ENCODE measurements around the gene FBXO17.

Gene FBXO17

GRCh38 chr19:38894968-38895367 is 80.6 kb downstream of the FBXO17 start:
- no peaks in the 10 kb centered on the region for H3K4me1 ChIP-seq (ENCODE audit: control insufficient read depth, low read depth, low read length)
- no peak overlapping the region for H2BK15ac ChIP-seq (replicated peaks; ENCODE audit: low read depth)
- DNase-seq: no peak
- no CpG with 5 or more reads among the region's 9 CpGs for WGBS (ENCODE audit: extremely low coverage, insufficient coverage, low lambda C conversion rate)
- H3K27ac ChIP-seq (ENCODE audit: low read depth, low read length): no peak overlapping the region
- no peak overlapping the region for H3K23ac ChIP-seq (ENCODE audit: low read length)
- H4K5ac ChIP-seq (ENCODE audit: low read length): no peak overlapping the region
- no peak overlapping the region for H3K4ac ChIP-seq (ENCODE audit: low read depth, low read length)
- no peak overlapping the region for H3K18ac ChIP-seq (ENCODE audit: low read length)
- no peak overlapping the region for H4K8ac ChIP-seq (ENCODE audit: low read depth, low read length)
- H2BK120ac ChIP-seq (ENCODE audit: low read depth, low read length): no peak overlapping the region
- H3K79me1 ChIP-seq (ENCODE audit: low read length): no peaks in the 10 kb centered on the region
- no peak overlapping the region for H3K56ac ChIP-seq (ENCODE audit: low read length)
- no peak overlapping the region for H2BK5ac ChIP-seq (ENCODE audit: low read length)
- no peaks in the 10 kb centered on the region for H3K36me3 ChIP-seq (ENCODE audit: control insufficient read depth, insufficient read depth, low read length)
- no peak overlapping the region for H3K4me2 ChIP-seq (ENCODE audit: low read length)
- H3K27me3 ChIP-seq (ENCODE audit: insufficient read depth, low read length, poor library complexity): no peaks in the 10 kb centered on the region
- no peak overlapping the region for H3K9ac ChIP-seq (ENCODE audit: low read length)
- H3K79me2 ChIP-seq (ENCODE audit: control insufficient read depth, insufficient read depth, low read length): no peaks in the 10 kb centered on the region
- H3K4me3 ChIP-seq (ENCODE audit: low read length): no peak overlapping the region
- no peak overlapping the region for H2AK5ac ChIP-seq (ENCODE audit: low read length)

GRCh38 chr19:38893341-38893771 is 82.2 kb downstream of the FBXO17 start:
- no CpG with 5 or more reads among the region's 14 CpGs for WGBS (ENCODE audit: extremely low coverage, insufficient coverage, low lambda C conversion rate)

GRCh38 chr19:38892841-38893240 is 82.7 kb downstream of the FBXO17 start:
- no peak overlapping the region for H2BK120ac ChIP-seq (ENCODE audit: low read depth, low read length)
- H3K4me1 ChIP-seq (ENCODE audit: control insufficient read depth, low read depth, low read length): no peaks in the 10 kb centered on the region
- no peaks in the 10 kb centered on the region for H3K27me3 ChIP-seq (ENCODE audit: insufficient read depth, low read length, poor library complexity)
- WGBS (ENCODE audit: extremely low coverage, insufficient coverage, low lambda C conversion rate): no CpG with 5 or more reads among the region's 5 CpGs
- H3K79me1 ChIP-seq (ENCODE audit: low read length): no peaks in the 10 kb centered on the region
- H2BK15ac ChIP-seq (replicated peaks; ENCODE audit: low read depth): no peak overlapping the region
- H3K4ac ChIP-seq (ENCODE audit: low read depth, low read length): no peak overlapping the region
- no peak overlapping the region for H3K23ac ChIP-seq (ENCODE audit: low read length)
- no peak overlapping the region for H3K27ac ChIP-seq (ENCODE audit: low read depth, low read length)
- DNase-seq: no peak
- H3K9ac ChIP-seq (ENCODE audit: low read length): no peak overlapping the region
- no peak overlapping the region for H3K4me3 ChIP-seq (ENCODE audit: low read length)
- H2AK5ac ChIP-seq (ENCODE audit: low read length): no peak overlapping the region
- no peak overlapping the region for H3K18ac ChIP-seq (ENCODE audit: low read length)
- H3K36me3 ChIP-seq (ENCODE audit: control insufficient read depth, insufficient read depth, low read length): no peaks in the 10 kb centered on the region
- no peak overlapping the region for H3K56ac ChIP-seq (ENCODE audit: low read length)
- no peak overlapping the region for H3K4me2 ChIP-seq (ENCODE audit: low read length)
- H4K5ac ChIP-seq (ENCODE audit: low read length): no peak overlapping the region
- H4K8ac ChIP-seq (ENCODE audit: low read depth, low read length): no peak overlapping the region
- H2BK5ac ChIP-seq (ENCODE audit: low read length): no peak overlapping the region
- H3K79me2 ChIP-seq (ENCODE audit: control insufficient read depth, insufficient read depth, low read length): no peaks in the 10 kb centered on the region

More at GRCh38 chr19:38893341-38893771, 82.2 kb downstream of the FBXO17 start:
- H2BK5ac ChIP-seq (ENCODE audit: low read length): no peak overlapping the region
- no peak overlapping the region for H3K56ac ChIP-seq (ENCODE audit: low read length)
- H3K4me2 ChIP-seq (ENCODE audit: low read length): no peak overlapping the region
- no peak overlapping the region for H3K18ac ChIP-seq (ENCODE audit: low read length)
- H4K8ac ChIP-seq (ENCODE audit: low read depth, low read length): no peak overlapping the region
- H3K27ac ChIP-seq (ENCODE audit: low read depth, low read length): no peak overlapping the region
- no peak overlapping the region for H2BK15ac ChIP-seq (replicated peaks; ENCODE audit: low read depth)
- H3K4me1 ChIP-seq (ENCODE audit: control insufficient read depth, low read depth, low read length): no peaks in the 10 kb centered on the region
- DNase-seq: no peak
- no peaks in the 10 kb centered on the region for H3K79me1 ChIP-seq (ENCODE audit: low read length)
- H3K27me3 ChIP-seq (ENCODE audit: insufficient read depth, low read length, poor library complexity): no peaks in the 10 kb centered on the region
- H3K9ac ChIP-seq (ENCODE audit: low read length): no peak overlapping the region
- H3K23ac ChIP-seq (ENCODE audit: low read length): no peak overlapping the region
- no peaks in the 10 kb centered on the region for H3K36me3 ChIP-seq (ENCODE audit: control insufficient read depth, insufficient read depth, low read length)
- no peak overlapping the region for H4K5ac ChIP-seq (ENCODE audit: low read length)
- H2BK120ac ChIP-seq (ENCODE audit: low read depth, low read length): no peak overlapping the region
- H3K4ac ChIP-seq (ENCODE audit: low read depth, low read length): no peak overlapping the region
- H3K4me3 ChIP-seq (ENCODE audit: low read length): no peak overlapping the region
- H2AK5ac ChIP-seq (ENCODE audit: low read length): no peak overlapping the region
- no peaks in the 10 kb centered on the region for H3K79me2 ChIP-seq (ENCODE audit: control insufficient read depth, insufficient read depth, low read length)

- H2BK120ac ChIP-seq (ENCODE audit: low read depth, low read length): no peak overlapping the region
- no peaks in the 10 kb centered on the region for H3K27me3 ChIP-seq (ENCODE audit: insufficient read depth, low read length, poor library complexity)
- no peak overlapping the region for H3K4ac ChIP-seq (ENCODE audit: low read depth, low read length)
- H3K23ac ChIP-seq (ENCODE audit: low read length): no peak overlapping the region
- H3K56ac ChIP-seq (ENCODE audit: low read length): no peak overlapping the region
- H4K8ac ChIP-seq (ENCODE audit: low read depth, low read length): no peak overlapping the region
- H3K79me1 ChIP-seq (ENCODE audit: low read length): no peaks in the 10 kb centered on the region
- H2BK5ac ChIP-seq (ENCODE audit: low read length): no peak overlapping the region
- H4K5ac ChIP-seq (ENCODE audit: low read length): no peak overlapping the region
- no peaks in the 10 kb centered on the region for H3K79me2 ChIP-seq (ENCODE audit: control insufficient read depth, insufficient read depth, low read length)
- no peaks in the 10 kb centered on the region for H3K4me1 ChIP-seq (ENCODE audit: control insufficient read depth, low read depth, low read length)
- no peaks in the 10 kb centered on the region for H3K36me3 ChIP-seq (ENCODE audit: control insufficient read depth, insufficient read depth, low read length)
- H3K27ac ChIP-seq (ENCODE audit: low read depth, low read length): no peak overlapping the region
- H3K4me2 ChIP-seq (ENCODE audit: low read length): no peak overlapping the region
- H3K4me3 ChIP-seq (ENCODE audit: low read length): no peak overlapping the region
- H3K18ac ChIP-seq (ENCODE audit: low read length): no peak overlapping the region
- H2AK5ac ChIP-seq (ENCODE audit: low read length): no peak overlapping the region
- no CpG with 5 or more reads among the region's 6 CpGs for WGBS (ENCODE audit: extremely low coverage, insufficient coverage, low lambda C conversion rate)
- H2BK15ac ChIP-seq (replicated peaks; ENCODE audit: low read depth): no peak overlapping the region
- no peak for DNase-seq
- H3K9ac ChIP-seq (ENCODE audit: low read length): no peak overlapping the region
These were observed 83.8 kb downstream of the FBXO17 start for GRCh38 chr19:38891771-38892170.
